Muscle of arm (tissue), 12 donors: Measurements from ENCODE around the gene SSBP4. TPM values are rescaled to one million over a fixed set of nuclear protein-coding genes. Genes with fewer than 3 reads are reported as not detected.
A peak's percentile ranks its signal among the peaks of the same experiment; 100 is the strongest.

Experiments
- DNase-seq: peaks from one replicate; pipeline ENCODE4 v3.0.0-alpha.2; 2013
- polyA plus RNA-seq, 12 donors: library from polyadenylated mRNA; unstranded; fragments of 120-200 nt; gene quantifications; one replicate each; pipeline ENCODE4 v1.2.1, GENCODE V29; 2013; ENCODE audit not compliant: insufficient read length in 12 of 12

Gene SSBP4
- polyA plus RNA-seq, 12 donors: 72.8 to 126 (median 87.7) TPM; not detected in 1

DNA sequence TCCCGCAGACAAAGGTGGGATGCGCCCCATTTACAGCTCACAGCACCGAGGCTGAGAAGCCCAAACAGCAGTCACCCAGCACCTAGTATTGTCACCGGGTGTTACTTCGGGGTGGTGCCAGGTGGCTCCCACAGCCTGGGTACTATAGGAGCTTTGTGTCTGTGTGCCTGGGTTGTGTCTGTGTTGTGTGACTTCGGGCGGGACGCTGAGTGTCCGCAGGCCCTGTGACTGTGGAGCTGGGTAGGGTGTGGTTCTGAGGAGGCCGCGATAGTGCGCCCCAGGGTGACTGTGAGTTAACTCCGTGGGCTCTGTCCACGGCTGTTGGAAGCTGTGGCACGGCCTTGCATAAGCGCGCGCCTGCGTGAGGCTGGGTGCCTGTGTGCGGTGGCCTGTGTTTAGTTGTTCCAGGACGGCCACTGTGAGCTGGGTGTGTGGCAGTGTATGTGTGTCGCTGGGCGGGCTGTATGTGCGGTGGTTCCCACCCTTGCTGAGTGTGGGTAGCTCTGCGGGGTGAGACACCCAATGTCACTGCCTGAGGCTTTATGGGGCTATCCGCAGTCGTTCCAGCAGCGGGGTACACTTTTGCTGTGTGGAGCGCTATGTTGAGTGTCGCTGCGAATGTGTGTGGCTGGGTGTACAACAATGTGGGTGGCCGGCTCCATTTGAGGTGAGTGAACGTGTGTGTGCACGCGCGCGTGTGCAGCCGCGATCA lies 559 bp upstream of the SSBP4 start:
- no peak for DNase-seq

DNA sequence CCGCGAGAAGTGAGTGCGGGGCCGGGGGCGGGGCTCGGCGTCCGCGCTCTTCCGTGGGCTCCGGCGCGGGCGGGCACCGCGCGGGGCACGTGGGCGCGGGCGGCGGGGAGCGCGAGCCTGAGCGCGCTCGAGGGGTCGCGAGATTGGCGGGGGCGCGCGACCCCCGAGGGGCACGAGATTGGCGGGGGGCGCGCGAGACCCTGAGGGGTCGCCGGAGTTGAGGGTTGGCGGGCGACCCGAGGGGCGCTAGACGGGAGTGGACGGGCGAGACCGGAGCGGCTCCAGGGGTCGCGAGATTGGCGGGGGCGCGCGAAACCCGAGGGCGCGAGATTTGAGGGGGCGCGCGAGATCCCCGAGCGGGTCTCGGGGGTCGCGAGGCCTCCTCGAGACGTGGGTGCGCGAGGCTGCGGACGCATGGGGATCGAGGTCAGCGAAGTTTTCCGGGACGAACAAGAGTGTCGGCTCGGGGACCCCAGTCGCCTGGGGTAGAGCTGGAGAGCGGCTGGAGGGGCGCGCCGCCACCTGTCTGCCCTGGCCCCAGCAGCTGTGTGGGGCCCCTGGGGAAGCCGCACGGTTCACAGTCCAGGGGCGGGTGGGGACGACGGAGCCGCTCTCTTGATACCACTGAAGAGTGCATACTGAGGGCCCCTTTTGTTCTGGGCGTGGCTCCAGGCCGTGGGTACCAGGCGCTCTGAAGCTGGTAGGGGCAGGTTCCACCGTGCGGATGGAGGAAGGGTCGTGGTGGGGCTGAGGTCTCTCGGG lies 682 bp downstream of the SSBP4 start:
- no peak for DNase-seq

DNA sequence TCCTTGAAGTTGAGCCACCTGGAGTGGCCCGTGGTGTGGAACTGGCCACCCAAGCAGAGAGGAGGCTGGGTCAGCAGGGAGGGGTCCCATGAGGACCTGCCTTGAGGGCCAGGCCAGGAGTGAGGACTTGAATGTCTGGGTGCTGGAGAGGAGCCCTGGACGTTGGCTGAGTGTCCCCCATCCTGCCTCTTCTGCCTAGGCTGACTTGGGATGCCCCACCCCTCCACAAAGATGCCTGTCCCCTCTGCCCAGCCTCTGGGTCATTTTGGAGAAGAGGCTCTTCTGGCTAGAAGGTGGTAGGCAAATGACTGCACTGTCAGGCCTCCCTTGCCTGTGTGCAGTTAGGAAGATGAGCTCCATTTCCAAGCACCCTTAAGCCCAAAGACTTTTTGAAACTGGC lies 1.7 kb downstream of the SSBP4 start:
- no peak for DNase-seq

DNA sequence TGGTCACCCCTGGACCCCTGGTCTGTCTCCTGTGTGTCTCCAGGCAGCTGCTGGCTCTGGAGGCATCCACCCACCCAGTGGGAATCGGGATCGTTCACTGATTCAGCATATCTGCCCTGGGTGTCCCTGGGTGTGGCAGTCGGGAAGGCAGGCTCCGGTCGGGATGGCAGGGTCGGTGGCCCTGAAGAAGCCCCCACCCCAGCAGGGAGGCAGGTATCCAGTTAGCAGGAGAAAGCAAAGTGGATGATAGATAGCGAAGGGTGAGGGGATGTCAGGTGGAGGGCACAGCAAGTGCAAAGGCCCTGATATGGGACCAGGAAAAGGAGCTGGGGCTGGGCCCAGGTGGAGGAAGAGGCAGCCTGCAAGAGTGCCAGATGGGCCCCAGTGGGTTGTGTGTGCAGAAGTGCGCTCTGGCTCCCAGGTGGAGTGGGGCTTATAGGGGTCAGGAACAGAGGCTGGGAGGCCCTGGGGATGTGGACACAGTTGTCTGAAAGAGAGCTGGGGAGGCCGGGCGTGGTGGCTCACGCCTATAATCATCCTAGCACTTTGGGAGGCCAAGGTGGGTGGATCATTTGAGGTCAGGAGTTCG lies 2.3 kb downstream of the SSBP4 start:
- no peak for DNase-seq

DNA sequence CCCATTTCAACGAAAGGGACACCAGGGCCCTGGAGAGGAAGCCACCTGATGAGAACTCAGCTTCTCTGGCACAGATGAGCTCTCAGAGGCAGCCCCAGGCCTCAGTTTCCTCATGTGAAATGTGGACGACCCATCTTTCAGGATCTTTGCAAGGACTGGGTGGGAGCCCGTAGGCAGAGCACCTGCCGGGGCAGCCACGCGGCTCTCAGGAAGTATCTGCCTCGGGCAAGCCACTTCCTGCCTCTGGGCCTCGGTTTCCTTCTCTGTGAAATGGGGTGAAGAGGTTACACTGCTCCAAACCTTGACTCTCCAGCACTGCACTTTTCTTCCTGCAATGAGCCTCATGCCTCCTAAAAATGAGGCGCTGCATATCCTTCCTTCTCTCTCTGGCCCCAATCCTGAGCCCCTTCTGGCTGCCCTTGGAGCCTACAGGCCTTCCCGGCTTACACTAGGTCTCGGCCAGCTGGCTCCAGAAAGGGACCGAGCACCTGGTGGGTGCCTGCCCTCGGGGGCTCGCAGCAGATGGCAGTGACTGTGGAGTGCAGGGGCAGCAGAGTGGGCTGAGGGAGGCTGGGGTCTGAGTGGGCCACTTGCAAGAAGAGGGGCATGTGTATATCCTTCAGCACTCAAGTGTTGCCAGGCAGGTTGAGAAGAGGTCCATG lies 3.5 kb downstream of the SSBP4 start:
- DNase-seq: no peak

DNA sequence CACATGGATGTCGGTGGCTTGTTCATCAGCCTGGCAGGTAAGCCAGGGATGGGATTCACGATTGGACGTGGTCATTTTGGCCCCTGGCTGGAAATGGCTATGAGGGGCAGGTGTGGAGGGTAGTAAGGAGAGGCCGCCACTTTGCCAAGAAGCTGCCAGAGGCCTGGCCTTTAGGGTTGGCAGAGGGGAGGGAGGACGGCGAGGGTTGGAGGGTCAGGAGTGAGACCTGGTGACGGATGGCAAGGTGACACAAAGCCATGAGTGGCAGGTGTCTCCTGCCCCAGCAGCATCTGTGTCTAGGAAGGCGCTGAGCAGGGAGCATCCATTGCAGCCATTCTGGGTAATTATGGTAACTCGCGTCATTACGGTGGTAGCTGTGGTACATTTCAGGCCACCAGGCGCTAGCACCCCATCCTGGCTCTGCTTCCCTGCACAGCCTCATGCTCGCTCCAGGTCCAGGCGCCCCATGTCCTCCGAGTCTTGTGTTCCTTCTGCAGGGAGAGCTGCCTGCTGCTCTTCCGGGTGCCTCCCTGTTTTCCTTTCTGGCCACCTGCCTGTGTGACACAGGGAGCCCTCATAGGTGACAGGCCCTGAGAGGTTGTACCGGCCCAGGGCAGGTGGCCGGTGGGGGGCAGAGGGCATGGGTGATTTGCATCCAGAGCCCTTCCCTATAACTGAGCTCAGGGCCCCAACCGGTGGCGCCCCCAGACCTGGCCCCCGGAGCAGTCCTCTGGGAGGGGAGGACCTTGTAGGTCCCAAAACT lies 4.2 kb downstream of the SSBP4 start:
- no peak for DNase-seq

DNA sequence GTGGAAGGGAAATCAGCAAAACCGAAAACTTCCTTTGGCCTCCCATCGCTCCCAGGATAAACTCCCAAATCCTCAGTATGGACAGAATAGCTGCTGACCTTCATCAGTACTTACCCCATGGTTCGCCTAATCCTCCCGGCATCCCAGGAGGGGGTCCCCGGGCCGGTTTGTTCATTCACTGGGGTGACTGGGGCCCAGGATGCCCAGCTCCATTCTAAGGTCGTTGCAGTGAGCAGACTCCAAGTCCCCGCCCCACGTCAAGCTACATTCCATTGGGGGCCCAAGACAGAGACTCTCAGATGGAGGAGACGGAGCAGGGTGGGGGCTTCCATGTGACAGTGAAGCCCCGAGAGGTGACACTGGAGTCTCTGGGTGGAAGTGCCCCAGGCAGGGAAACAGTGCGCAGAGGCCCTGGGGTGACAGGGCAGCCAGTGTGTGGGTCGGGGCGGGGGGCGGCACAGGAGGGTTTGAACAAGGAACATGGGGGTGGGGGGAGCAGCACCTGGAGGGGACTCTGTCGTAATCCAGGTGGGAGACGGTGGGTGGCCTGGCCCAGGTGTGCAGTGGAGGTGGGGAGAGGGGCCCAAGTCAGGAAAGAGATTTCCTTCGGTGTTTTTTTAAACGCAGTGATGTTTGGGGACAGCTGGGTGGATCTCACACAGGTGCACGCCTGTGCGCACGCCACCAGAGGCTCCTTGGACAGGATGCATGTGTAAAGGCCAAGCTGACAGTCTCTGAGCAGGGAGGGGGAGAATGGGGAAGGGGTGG lies 5.1 kb downstream of the SSBP4 start:
- DNase-seq: no peak

DNA sequence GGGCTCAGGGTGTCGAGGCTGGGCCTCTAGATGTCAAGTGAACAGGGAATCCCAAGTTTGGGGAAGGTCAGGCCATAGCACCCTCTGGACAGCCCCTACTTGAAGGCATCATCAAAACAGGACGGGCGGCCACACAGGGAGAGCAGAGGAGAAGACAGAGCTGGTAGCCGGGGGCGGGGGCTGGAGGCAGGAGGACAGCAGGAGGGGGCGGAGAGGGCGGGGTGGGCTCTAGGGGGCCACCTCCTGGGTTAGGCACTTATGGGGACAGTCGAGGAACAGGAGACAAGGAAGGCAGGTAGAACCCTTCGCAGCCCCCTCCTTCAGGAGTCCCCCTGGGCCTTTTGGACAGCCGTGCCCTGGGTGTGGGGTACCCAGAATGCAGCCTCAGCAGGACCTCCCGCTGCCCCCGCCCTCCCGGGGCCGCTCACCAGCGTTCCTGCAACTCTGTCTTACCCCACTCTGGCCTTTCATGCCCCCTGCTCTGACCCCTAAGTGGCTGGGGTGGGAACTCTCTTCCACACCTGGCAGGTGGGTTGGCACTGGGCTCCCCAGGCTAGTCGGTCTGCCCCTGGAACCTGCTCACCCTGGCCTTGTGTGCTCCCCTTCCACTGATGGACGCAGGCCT lies 5.8 kb downstream of the SSBP4 start:
- DNase-seq: no peak

DNA sequence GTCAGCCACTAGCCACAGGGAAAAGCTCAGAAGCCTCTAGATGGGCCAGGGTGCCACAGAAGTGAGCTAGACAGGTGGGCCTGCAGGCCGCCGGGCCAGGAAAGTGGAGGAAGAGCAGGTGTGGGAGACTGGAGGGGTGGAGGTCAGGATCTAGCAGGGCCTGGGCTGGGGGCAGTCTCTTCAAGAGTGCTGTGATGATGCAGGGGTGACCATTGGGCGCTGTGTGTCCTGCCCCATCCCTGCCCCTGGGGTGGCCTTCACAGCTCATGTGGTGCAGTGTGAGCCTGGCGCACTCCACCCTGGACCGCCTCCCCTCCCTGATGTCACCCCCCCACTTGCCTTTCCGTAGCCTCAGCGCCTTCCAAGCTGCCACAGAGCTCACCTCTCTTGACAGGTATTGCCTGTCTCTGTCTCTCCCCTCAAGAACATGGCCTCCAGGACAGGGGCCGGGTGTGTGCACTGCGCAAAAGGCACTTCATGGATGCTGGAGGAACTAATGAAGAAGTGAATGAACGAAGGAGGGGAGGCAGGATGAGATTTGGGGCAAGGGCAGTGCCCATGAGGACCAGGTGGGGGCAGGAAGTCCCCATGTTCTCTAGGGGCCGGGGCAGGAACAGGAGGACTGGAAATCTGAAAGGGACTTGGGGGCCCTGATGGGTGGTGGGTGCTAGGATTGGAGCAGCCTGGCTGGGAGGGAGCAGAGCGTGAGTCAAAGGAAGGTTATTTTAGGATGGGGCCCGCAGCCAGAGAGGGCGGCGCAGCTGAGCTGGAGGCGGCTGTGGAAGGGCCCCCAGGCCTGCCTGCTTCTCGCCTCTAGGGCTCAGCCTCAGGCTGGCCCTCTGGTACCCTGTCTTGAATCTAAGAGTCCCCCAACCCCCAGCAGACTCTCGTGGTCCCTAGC lies 6.6 kb downstream of the SSBP4 start:
- DNase-seq: peak; percentile 75

DNA sequence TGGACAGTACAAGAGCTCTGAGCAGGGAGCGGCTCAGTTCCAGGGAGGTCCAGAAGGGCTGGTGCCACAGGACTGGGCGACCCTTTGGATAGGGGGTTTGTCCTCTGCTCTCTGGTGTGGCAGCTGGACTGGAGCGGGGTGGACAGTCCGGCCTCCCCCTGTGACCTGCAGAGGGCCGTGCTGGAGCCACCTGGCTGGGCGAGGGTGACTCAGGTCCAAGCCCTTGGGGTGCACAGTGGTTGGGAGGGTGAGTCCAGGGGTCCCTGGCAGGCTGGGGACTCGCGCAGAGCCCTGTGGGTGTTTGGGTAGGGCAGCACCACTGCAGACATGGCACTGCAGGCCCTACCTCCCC lies 7.2 kb downstream of the SSBP4 start:
- no peak for DNase-seq

DNA sequence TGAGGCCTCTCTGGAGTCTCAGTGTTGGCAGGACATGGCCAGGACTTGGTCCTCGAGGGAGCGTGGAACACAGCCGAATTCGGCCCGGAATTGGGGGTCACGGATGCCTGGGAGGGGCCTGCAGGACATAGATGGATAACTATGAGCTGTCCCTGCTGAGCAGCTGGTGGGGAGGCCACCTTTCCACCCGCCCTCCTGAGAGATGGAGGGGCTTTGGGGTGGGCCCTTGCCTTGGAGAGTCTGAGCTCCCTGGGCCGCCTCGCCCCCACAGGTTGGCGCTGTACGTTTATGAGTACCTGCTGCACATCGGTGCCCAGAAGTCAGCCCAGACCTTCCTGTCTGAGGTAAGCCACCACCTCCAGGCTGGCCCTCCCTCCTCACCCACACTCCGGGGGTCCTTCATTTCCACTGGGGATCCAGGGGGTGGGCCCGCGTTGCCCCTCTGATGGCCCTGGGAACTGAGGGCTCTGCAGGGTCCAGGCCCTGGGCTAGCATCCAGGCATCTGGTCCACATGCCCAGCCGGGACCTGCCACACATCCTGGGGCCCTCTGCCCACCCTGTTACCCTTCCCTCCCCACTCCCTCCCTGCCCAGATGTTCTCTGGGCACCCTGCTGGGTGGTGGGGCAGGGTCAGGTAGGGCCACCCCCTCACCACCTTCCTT lies 8.0 kb downstream of the SSBP4 start:
- no peak for DNase-seq

DNA sequence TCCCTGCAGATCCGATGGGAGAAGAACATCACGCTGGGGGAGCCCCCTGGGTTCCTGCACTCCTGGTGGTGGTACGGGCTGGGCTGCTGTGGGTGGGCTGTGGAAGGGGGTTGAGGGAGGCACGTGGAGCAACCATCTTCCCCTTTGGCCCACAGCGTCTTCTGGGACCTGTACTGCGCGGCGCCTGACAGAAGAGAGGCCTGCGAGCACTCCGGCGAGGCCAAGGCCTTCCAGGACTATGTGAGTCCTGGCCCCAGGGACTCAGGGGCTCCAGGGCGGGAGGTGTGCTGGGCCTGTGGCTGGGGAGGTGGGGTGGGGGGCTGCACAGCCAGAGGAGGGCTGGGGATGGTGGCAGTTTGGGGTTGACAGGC lies 8.5 kb downstream of the SSBP4 start:
- DNase-seq: no peak

DNA sequence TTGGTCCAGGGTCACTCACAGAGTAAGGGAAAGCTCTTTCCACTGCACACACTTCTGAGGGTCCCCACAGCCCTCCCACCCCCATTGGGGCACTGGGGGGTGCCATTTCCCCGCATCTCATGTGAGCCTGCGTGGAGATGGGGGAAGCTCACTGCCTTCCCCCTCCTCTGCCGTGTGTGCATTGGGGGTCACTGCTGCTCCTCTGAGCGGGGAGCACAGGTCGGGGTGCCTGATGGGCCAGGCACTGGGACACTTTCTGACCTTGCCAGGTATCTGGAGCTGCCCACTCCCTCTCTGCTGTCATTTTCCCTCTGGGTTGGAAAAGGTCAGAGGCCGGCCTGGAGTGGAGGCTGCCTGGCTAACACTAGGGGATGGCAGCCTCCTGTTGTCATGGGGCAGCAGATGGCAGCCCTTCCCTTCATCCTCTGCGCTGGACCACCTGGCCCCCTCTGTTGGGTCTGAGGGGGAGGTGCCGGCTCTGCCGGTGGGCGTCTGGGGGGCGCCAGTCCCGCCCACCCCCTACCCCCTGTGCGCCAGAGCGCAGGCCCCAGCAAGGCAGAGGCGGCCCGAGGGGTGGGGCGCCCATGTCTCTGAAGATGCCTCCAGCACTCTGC lies 9.1 kb downstream of the SSBP4 start:
- no peak for DNase-seq

DNA sequence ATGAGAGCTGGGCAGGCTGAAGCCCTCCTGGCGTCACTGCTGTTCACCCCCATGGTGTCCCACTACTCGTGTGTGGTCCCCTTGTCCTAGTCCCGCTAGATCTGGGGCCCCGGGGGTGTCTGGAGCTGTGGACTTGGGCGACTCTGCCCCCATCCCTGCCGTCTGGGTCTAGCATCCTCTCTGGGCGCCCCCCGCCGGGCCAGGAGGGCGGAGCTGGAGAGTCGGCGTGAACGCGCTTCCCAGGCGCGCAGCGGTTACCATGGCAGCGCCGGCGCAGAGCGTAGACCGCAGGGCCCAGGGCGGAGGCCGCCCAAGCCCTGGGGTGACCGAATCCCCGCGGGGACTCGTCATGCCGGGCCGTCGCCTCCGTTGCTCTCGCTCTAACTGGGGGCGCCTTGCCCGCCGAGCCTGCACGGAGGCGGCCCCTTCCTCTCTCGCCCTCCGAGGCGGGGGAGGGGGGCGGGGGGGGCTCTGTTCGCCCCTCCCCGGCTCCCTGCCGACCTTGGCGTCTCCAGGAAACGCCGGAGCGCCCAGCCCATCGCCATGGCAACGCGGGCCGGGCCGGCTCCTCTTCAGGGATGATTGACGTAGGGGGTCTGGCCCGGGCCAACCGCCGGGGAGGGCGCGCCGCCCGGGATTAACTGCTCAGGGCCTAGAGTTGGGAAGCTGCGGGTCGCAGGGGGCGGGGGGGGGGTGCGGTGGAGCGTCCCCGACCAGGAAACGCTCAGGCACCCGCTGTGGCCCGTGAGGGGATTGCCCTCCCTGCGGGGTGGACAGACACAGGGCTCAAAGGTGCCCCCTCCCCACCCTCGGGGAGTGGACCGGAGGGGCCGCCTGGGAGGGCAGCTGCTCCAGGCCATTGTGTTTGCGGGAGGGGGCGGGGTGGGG lies 9.8 kb downstream of the SSBP4 start:
- DNase-seq: peak; percentile 66

DNA sequence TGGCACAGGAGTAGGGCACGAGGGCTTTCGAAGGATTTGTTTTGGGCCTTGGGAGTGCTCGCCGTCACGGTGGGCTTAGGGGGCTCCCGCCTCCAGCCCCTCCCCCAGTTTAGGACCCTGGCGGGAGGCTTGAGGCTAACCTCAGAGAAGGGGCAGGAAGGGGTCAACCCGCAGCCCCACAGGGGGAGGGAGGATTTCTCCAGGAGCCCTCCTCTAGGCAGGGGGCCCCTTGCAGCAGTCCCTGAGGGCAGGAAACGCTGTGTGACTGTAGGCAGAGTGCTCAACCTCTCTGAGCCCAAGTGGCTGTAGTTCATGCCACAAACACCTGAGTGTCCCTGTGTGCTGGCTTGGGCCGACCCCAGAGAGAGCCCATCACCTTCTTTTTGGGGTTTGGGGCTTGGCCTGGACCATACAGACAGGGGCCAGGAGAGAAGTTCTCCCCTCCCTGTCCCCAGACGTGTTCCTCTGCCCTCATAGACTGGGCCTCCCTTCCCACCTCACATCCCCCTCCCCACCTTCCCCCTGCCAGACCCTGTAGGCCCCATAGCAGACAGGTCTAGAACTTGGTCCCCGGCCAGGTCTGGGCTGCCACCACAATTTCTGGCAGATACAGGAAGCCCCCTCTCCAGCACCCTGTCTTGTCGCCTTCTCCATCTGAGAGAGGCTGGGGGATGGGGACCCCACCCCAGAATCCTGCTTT lies 10.7 kb downstream of the SSBP4 start:
- DNase-seq: no peak

DNA sequence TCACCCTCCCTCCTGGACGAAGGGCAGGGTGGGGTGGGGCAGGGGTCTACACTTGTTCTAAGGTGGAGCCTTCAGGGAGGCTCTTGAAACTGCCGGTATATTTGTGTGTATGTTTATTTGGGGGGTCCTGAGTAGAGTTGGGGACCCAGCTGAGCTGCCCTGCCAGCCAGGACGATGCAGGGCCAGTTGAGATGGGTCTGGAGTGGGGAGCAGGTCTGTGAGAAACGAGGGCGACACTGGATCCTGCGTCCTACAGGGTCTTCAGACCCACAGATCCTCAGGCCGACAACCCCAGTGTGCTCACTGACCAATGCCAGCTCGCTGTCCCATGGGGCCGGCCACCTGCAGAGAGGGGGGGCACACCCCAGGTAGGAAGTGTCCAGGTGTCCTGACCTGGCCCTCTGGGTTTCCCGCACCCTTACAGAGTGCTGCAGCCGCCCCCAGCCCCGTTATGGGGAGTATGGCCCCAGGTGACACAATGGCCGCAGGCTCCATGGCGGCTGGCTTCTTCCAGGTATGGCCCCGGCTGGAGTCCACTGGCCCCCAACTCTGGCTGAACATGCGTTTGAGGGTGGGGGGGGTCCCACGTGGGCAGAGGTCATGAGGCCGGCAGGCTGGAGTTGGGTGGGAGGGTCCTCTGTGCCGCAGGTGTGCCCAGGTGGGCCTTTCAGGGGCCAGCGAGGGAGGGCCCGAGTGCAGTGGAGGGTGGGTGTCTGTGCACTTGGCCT lies 11.4 kb downstream of the SSBP4 start:
- DNase-seq: no peak
